Raji (cell line): ENCODE results near the gene CHMP1A.

Experiments
- POLR2A ChIP-seq: IDR thresholded peaks from 2 replicates; pipeline ENCODE4 v1.6.1; 2011; ENCODE audit warnings: low read depth, low read length, control low read depth; ENCODE audit not compliant: insufficient read depth

CHMP1A gene

GRCh38 chr16:89695086-89695874 is 37.8 kb upstream of the CHMP1A start:
- no peak for TF ChIP-seq POLR2A

GRCh38 chr16:89693931-89694783 is 36.6 kb upstream of the CHMP1A start:
- TF ChIP-seq POLR2A: no peak

- TF ChIP-seq POLR2A: no peak
These were observed 35.8 kb upstream of the CHMP1A start for GRCh38 chr16:89693289-89693731.

- no peak for TF ChIP-seq POLR2A
These were observed 34.6 kb upstream of the CHMP1A start for GRCh38 chr16:89691986-89692569.

GRCh38 chr16:89691231-89691985 is 33.9 kb upstream of the CHMP1A start:
- no peak for TF ChIP-seq POLR2A

- no peak for TF ChIP-seq POLR2A
These were observed 32.9 kb upstream of the CHMP1A start for GRCh38 chr16:89690392-89690901.

- no peak for TF ChIP-seq POLR2A
These were observed 31.6 kb upstream of the CHMP1A start for GRCh38 chr16:89689142-89689541.

- TF ChIP-seq POLR2A: no peak
These were observed 30.9 kb upstream of the CHMP1A start for GRCh38 chr16:89688395-89688794.

- TF ChIP-seq POLR2A: 0 out of 2 replicates have a peak, but pooled peaks have one; percentile 12
These were observed 29.8 kb upstream of the CHMP1A start for GRCh38 chr16:89687092-89687940.

- peak; percentile 95 for TF ChIP-seq POLR2A
These were observed 29.1 kb upstream of the CHMP1A start, which contains the start of gene CDK10 for GRCh38 chr16:89686520-89687091. CDK10 (plus strand) TSS chr16:89686689; CDS start chr16:89686711, 22 bp downstream.

GRCh38 chr16:89685916-89686315 is 28.4 kb upstream of the CHMP1A start:
- TF ChIP-seq POLR2A: no peak

- no peak for TF ChIP-seq POLR2A
These were observed 20.8 kb upstream of the CHMP1A start for GRCh38 chr16:89678258-89678657.
